EH (cell line): Measurements from ENCODE around the gene PPP3R1.

Source experiments
- DNase-seq: peaks from one replicate; pipeline ENCODE4 v3.0.0-alpha.2; 2015; ENCODE audit warnings: low read depth

The PPP3R1 gene

GRCh38 chr2:68252400-68253218, at the start of gene PPP3R1:
Gene PPP3R1, minus strand, starts transcription at chr2:68252532. Its CDS starts 405 bp downstream, at chr2:68252127.
- DNase-seq: peak; percentile 96

GRCh38 chr2:68295516-68295915, 43.2 kb upstream of the PPP3R1 start:
- DNase-seq: no peak

- no peak for DNase-seq
These were observed 42.6 kb upstream of the PPP3R1 start for GRCh38 chr2:68294913-68295312.

- no peak for DNase-seq
These were observed 41.9 kb upstream of the PPP3R1 start for GRCh38 chr2:68294187-68294586.

- DNase-seq: no peak
These were observed 41.4 kb upstream of the PPP3R1 start for GRCh38 chr2:68293755-68294154.

- no peak for DNase-seq
These were observed 40.7 kb upstream of the PPP3R1 start for GRCh38 chr2:68293024-68293423.

- peak; percentile 37 for DNase-seq
These were observed 39.9 kb upstream of the PPP3R1 start for GRCh38 chr2:68292108-68292710.

- DNase-seq: no peak
These were observed 39.0 kb upstream of the PPP3R1 start for GRCh38 chr2:68291314-68291713.

- DNase-seq: no peak
These were observed 38.6 kb upstream of the PPP3R1 start for GRCh38 chr2:68290901-68291300.

GRCh38 chr2:68287580-68288441, 35.5 kb upstream of the PPP3R1 start:
- no peak for DNase-seq

- peak; percentile 82 for DNase-seq
These were observed 32.6 kb upstream of the PPP3R1 start for GRCh38 chr2:68284896-68285295.

GRCh38 chr2:68283419-68283812, 31.1 kb upstream of the PPP3R1 start:
- DNase-seq: no peak

GRCh38 chr2:68282811-68283418, 30.6 kb upstream of the PPP3R1 start:
- DNase-seq: peak; percentile 58

- no peak for DNase-seq
These were observed 28.5 kb upstream of the PPP3R1 start for GRCh38 chr2:68280796-68281195.

GRCh38 chr2:68280348-68280747, 28.0 kb upstream of the PPP3R1 start:
- no peak for DNase-seq

- DNase-seq: no peak
These were observed 27.4 kb upstream of the PPP3R1 start for GRCh38 chr2:68279691-68280090.

- DNase-seq: no peak
These were observed 25.8 kb upstream of the PPP3R1 start for GRCh38 chr2:68278169-68278568.

- no peak for DNase-seq
These were observed 21.7 kb upstream of the PPP3R1 start for GRCh38 chr2:68274022-68274421.

GRCh38 chr2:68272246-68272994, 20.1 kb upstream of the PPP3R1 start:
- DNase-seq: no peak

- no peak for DNase-seq
These were observed 14.3 kb upstream of the PPP3R1 start for GRCh38 chr2:68266655-68267054.

- DNase-seq: no peak
These were observed 11.3 kb upstream of the PPP3R1 start for GRCh38 chr2:68263632-68264031.

- peak; percentile 71 for DNase-seq
These were observed 6.5 kb upstream of the PPP3R1 start for GRCh38 chr2:68258851-68259250.
